H1 (cell line): ENCODE results near the gene FBLN2. TPM values are rescaled to one million over a fixed set of nuclear protein-coding genes. Genes with fewer than 3 reads are reported as not detected.

Experiments used
- CTCF ChIA-PET: fragments of 300-600 bp; sonication (Branson Sonifier 250); formaldehyde crosslinking; loops from one replicate; lab custom pipeline; 2021; ENCODE audit not compliant: partially characterized antibody; lab: Charles Lee
- POLR2A ChIA-PET: fragments of 300-600 bp; sonication (Branson Sonifier 250); formaldehyde crosslinking; loops from one replicate; lab custom pipeline; 2021; ENCODE audit warnings: inconsistent platforms; ENCODE audit not compliant: partially characterized antibody; lab: Charles Lee
- DNase-seq, 2 experiments: peaks; one replicate each; pipeline versions ENCODE4 v3.0.0 to v3.0.0-alpha.2; 2010 to 2022; ENCODE audit warnings: low spot score in 2 of 2, low read depth in 1 of 2, mixed read lengths in 1 of 2
- FAIRE-seq: peaks from 2 replicates; lab custom pipeline; 2011; peaks lifted over from hg19 to GRCh38; lab: Jason Lieb, UNC
- H2AFZ ChIP-seq: 2 replicates; pipeline ENCODE4 v1.8.1; 2012; ENCODE audit warnings: low read length, inconsistent platforms
- H2AK5ac ChIP-seq: 2 replicates; pipeline ENCODE4 v1.6.1; 2013; ENCODE audit warnings: low read depth, low read length
- H2BK120ac ChIP-seq: replicated peaks from 2 replicates; pipeline ENCODE3; 2013; ENCODE audit warnings: low read depth, low read length, inconsistent platforms
- H2BK12ac ChIP-seq: 2 replicates; pipeline ENCODE4 v1.6.1; 2013; ENCODE audit warnings: low read depth, low read length
- H2BK15ac ChIP-seq: 2 replicates; pipeline ENCODE4 v1.6.1; 2013; ENCODE audit warnings: low read length
- H2BK20ac ChIP-seq: 2 replicates; pipeline ENCODE4 v1.6.1; 2013; ENCODE audit warnings: low read length
- H2BK5ac ChIP-seq: 2 replicates; pipeline ENCODE4 v1.6.1; 2013; ENCODE audit warnings: low read depth, low read length
- H3K14ac ChIP-seq: 2 replicates; pipeline ENCODE4 v1.6.1; 2013; ENCODE audit warnings: inconsistent platforms; ENCODE audit not compliant: insufficient read length
- H3K18ac ChIP-seq: 2 replicates; pipeline ENCODE4 v1.6.1; 2013; ENCODE audit warnings: low read length; ENCODE audit errors: extremely low read depth
- H3K23ac ChIP-seq: 2 replicates; pipeline ENCODE4 v1.6.1; 2013; ENCODE audit warnings: inconsistent platforms; ENCODE audit not compliant: insufficient read length
- H3K23me2 ChIP-seq: 2 replicates; pipeline ENCODE4 v1.6.1; 2013; ENCODE audit warnings: low read depth, low read length
- H3K27ac ChIP-seq: 2 replicates; pipeline ENCODE4 v1.6.1; 2011; ENCODE audit warnings: low read depth, low read length, inconsistent platforms
- H3K27me3 ChIP-seq, 4 experiments: replicated peaks in 1 of 4; 1 replicate in 1 of 4; 2 replicates in 3 of 4; pipeline versions ENCODE4 v1.6.1 to v1.8.1; 2011 to 2013; ENCODE audit warnings: low read length in 3 of 4, mild to moderate bottlenecking in 3 of 4, inconsistent platforms in 2 of 4, mixed read lengths in 2 of 4, moderate library complexity in 1 of 4; ENCODE audit not compliant: control insufficient read depth in 3 of 4, insufficient read depth in 3 of 4; ENCODE audit errors: extremely low read depth in 1 of 4
- H3K36me3 ChIP-seq, 4 experiments: 2 replicates each; pipeline versions ENCODE4 v1.6.1 to v1.8.1; 2011 to 2013; ENCODE audit warnings: mild to moderate bottlenecking in 4 of 4, low read length in 3 of 4, moderate library complexity in 2 of 4, control low read depth in 1 of 4, inconsistent platforms in 1 of 4; ENCODE audit not compliant: insufficient read depth in 4 of 4, control insufficient read depth in 2 of 4
- H3K4ac ChIP-seq: replicated peaks from 2 replicates; pipeline ENCODE3; 2013; ENCODE audit warnings: low read length, low read depth, mixed read lengths, inconsistent platforms; ENCODE audit not compliant: insufficient read length
- H3K4me1 ChIP-seq, 4 experiments: replicated peaks in 1 of 4; 1 replicate in 1 of 4; 2 replicates in 3 of 4; pipeline versions ENCODE4 v1.6.1 to v1.8.1; 2011 to 2013; ENCODE audit warnings: low read length in 3 of 4, inconsistent platforms in 2 of 4, mixed read lengths in 1 of 4; ENCODE audit not compliant: insufficient read depth in 4 of 4, control insufficient read depth in 3 of 4
- H3K4me2 ChIP-seq, 2 experiments: 2 replicates each; pipeline versions ENCODE4 v1.6.1 to v1.8.1; 2011 to 2013; ENCODE audit warnings: low read depth in 2 of 2, low read length in 2 of 2, control low read depth in 1 of 2, inconsistent platforms in 1 of 2, mild to moderate bottlenecking in 1 of 2; ENCODE audit not compliant: insufficient read depth in 1 of 2
- H3K4me3 ChIP-seq, 4 experiments: fragments of 200-600, 300-600 bp in 1 of 4; sonication (generic), shearing (Covaris generic), sonication (Bioruptor Twin) in 1 of 4; 2 replicates each; pipeline versions ENCODE4 v1.5.1 to v1.8.1; 2011 to 2016; ENCODE audit warnings: low read length in 4 of 4, low read depth in 3 of 4, control low read depth in 2 of 4, inconsistent platforms in 2 of 4, mild to moderate bottlenecking in 2 of 4, mixed read lengths in 1 of 4, moderate library complexity in 1 of 4; ENCODE audit not compliant: insufficient read depth in 2 of 4; ENCODE audit errors: extremely low read depth in 1 of 4
- H3K56ac ChIP-seq: replicated peaks from 2 replicates; pipeline ENCODE3; 2013; ENCODE audit warnings: low read depth, mild to moderate bottlenecking, mixed read lengths, low read length, inconsistent platforms; ENCODE audit not compliant: insufficient read length
- H3K79me1 ChIP-seq: 2 replicates; pipeline ENCODE4 v1.6.1; 2013; ENCODE audit warnings: low read depth, low read length, control low read depth
- H3K79me2 ChIP-seq, 2 experiments: 2 replicates each; pipeline versions ENCODE4 v1.6.1 to v1.8.1; 2012 to 2013; ENCODE audit warnings: low read length in 2 of 2, mild to moderate bottlenecking in 2 of 2, inconsistent platforms in 1 of 2; ENCODE audit not compliant: insufficient read depth in 2 of 2, control insufficient read depth in 1 of 2
- H3K9ac ChIP-seq, 4 experiments: replicated peaks in 1 of 4; 1 replicate in 1 of 4; 2 replicates in 3 of 4; pipeline versions ENCODE4 v1.6.1 to v1.8.1; 2011 to 2013; ENCODE audit warnings: low read depth in 3 of 4, low read length in 3 of 4, control low read depth in 2 of 4, mild to moderate bottlenecking in 2 of 4, moderate library complexity in 2 of 4, inconsistent platforms in 1 of 4; ENCODE audit errors: extremely low read depth in 1 of 4
- H3K9me3 ChIP-seq, 2 experiments: 2 replicates each; pipeline versions ENCODE4 v1.6.1 to v1.8.1; 2012 to 2013; ENCODE audit warnings: mild to moderate bottlenecking in 2 of 2, moderate library complexity in 2 of 2, control low read depth in 1 of 2, inconsistent platforms in 1 of 2, low read depth in 1 of 2, low read length in 1 of 2, mixed read lengths in 1 of 2; ENCODE audit not compliant: insufficient read depth in 2 of 2
- H4K20me1 ChIP-seq, 2 experiments: replicated peaks in 1 of 2; 2 replicates each; pipeline versions ENCODE3 to v1.8.1; 2011 to 2013; ENCODE audit warnings: inconsistent platforms in 2 of 2, low read length in 2 of 2, mild to moderate bottlenecking in 1 of 2; ENCODE audit not compliant: insufficient read depth in 2 of 2, control insufficient read depth in 1 of 2
- H4K5ac ChIP-seq: 2 replicates; pipeline ENCODE4 v1.6.1; 2013; ENCODE audit warnings: low read length, low read depth, mixed read lengths, inconsistent platforms; ENCODE audit not compliant: insufficient read length
- H4K8ac ChIP-seq: 2 replicates; pipeline ENCODE4 v1.8.0; 2013; ENCODE audit warnings: mild to moderate bottlenecking, moderate library complexity, low read length, inconsistent platforms; ENCODE audit not compliant: insufficient read depth; ENCODE audit errors: extremely low read depth
- H4K91ac ChIP-seq: replicated peaks from 2 replicates; pipeline ENCODE3; 2013; ENCODE audit warnings: low read length, mixed read lengths, inconsistent platforms; ENCODE audit not compliant: insufficient read length
- ASH2L ChIP-seq: fragments of 200-600, 300-600 bp; sonication (generic); IDR thresholded peaks from one replicate; pipeline ENCODE4 v1.7.1; 2017; ENCODE audit warnings: low read length
- BCL11A ChIP-seq, 2 experiments: IDR thresholded peaks; one replicate each; pipeline ENCODE4 v1.6.1; 2011; ENCODE audit warnings: low read depth in 2 of 2, low read length in 2 of 2, mild to moderate bottlenecking in 2 of 2
- EGR1 ChIP-seq: IDR thresholded peaks from 2 replicates; pipeline ENCODE4 v1.6.1; 2011; ENCODE audit warnings: low read depth, low read length, borderline replicate concordance
- GABPA ChIP-seq: IDR thresholded peaks from 2 replicates; pipeline ENCODE4 v1.6.1; 2011; ENCODE audit warnings: mild to moderate bottlenecking, low read length, moderate library complexity, borderline replicate concordance; ENCODE audit not compliant: insufficient read depth
- HDAC2 ChIP-seq, 2 experiments: fragments of 300-600 bp in 1 of 2; sonication (generic) in 1 of 2; IDR thresholded peaks; 2 replicates each; pipeline ENCODE4 v1.6.1; 2011 to 2012; ENCODE audit warnings: low read depth in 2 of 2, low read length in 2 of 2, mild to moderate bottlenecking in 2 of 2, moderate library complexity in 2 of 2, borderline replicate concordance in 1 of 2, inconsistent platforms in 1 of 2
- JUND ChIP-seq: IDR thresholded peaks from 2 replicates; pipeline ENCODE4 v1.6.1; 2011; ENCODE audit warnings: mild to moderate bottlenecking, improper control_type of control experiment, low read length
- KDM4A ChIP-seq: IDR thresholded peaks from one replicate; pipeline ENCODE4 v1.7.1; 2012; ENCODE audit warnings: low read depth, mild to moderate bottlenecking, moderate library complexity, low read length, inconsistent platforms; ENCODE audit not compliant: severe bottlenecking
- MAX ChIP-seq: IDR thresholded peaks from 2 replicates; pipeline ENCODE4 v1.6.1; 2012; ENCODE audit warnings: inconsistent platforms
- RXRA ChIP-seq: IDR thresholded peaks from 2 replicates; pipeline ENCODE4 v1.6.1; 2011; ENCODE audit warnings: low read depth, mild to moderate bottlenecking, low read length, moderate library complexity; ENCODE audit not compliant: insufficient read depth
- SP1 ChIP-seq: IDR thresholded peaks from 2 replicates; pipeline ENCODE4 v1.6.1; 2011; ENCODE audit warnings: low read depth, low read length
- SP4 ChIP-seq: IDR thresholded peaks from 2 replicates; pipeline ENCODE4 v1.6.1; 2012; ENCODE audit warnings: low read length, inconsistent platforms
- TAF7 ChIP-seq: optimal IDR thresholded peaks from 2 replicates; pipeline ENCODE3; 2011; ENCODE audit warnings: low read depth, mild to moderate bottlenecking, inconsistent platforms, low read length, moderate library complexity, borderline replicate concordance
- TBP ChIP-seq: IDR thresholded peaks from 2 replicates; pipeline ENCODE4 v1.6.1; 2011; ENCODE audit warnings: low read depth, low read length, improper control_type of control experiment
- WGBS, 2 experiments: shearing (Covaris generic) in 1 of 2; methylation state at CpG; one replicate each; pipeline versions ENCODE4 v1.1.6 to v1.1.7; 2013 to 2015; ENCODE audit warnings: low lambda C conversion rate in 2 of 2, mixed read lengths in 2 of 2, inconsistent platforms in 1 of 2, low coverage in 1 of 2, missing lambda C conversion rate in 1 of 2; ENCODE audit not compliant: insufficient replicate concordance in 2 of 2, insufficient coverage in 1 of 2, insufficient read length in 1 of 2; ENCODE audit errors: extremely low coverage in 1 of 2, missing lambda C conversion rate in 1 of 2; 5-methylcytosine and 5-hydroxymethylcytosine counted together
- polyA plus RNA-seq, 7 experiments: library from polyadenylated mRNA; depleted of rRNA in 3 of 7; stranded (reverse) in 5 of 7; unstranded in 2 of 7; fragments of >200 nt in 5 of 7; fragments of 200-250 nt in 2 of 7; gene quantifications; 1 replicate in 5 of 7; 2 replicates in 1 of 7; 4 replicates in 1 of 7; pipeline versions ENCODE4 v1.2.1 to v1.2.3, GENCODE V29; 2011 to 2013; ENCODE audit warnings: missing spikeins in 2 of 7, mixed read lengths in 2 of 7
- total RNA-seq: library from RNA; stranded (reverse); fragmentation: NEBNext Ultra II Directional; extraction: Animal tissue kit (Norgen Biotek cat#: 25700); gene quantifications from 2 replicates; pipeline ENCODE4 v1.2.1, GENCODE V29; 2021

FBLN2 gene
- total and polyA plus RNA-seq, 2 of the 8 experiments (the other 6 are each of a cell fraction or from before 2014, with no cell fraction given) = 17.4 to 24.2 TPM

- Histone ChIP-seq H2BK5ac (no peak overlapping the region), H4K91ac (no peak overlapping the region), H3K4me3 (no peak overlapping the region), H3K56ac (no peak overlapping the region), H4K5ac (no peak overlapping the region), H3K9ac (no peak overlapping the region), H3K23ac (no peak overlapping the region), H3K9me3 (no peaks in the 10 kb centered on the region), H3K79me1 (no peaks in the 10 kb centered on the region), H2AK5ac (no peak overlapping the region), H2AFZ (no peak overlapping the region), H4K8ac (no peak overlapping the region), H3K4me2 (no peak overlapping the region), H3K36me3 (no peaks in the 10 kb centered on the region), H3K23me2 (peaks cover 9% of the 10 kb centered on the region; the same call in 1 of the 2 replicates), H2BK15ac (no peak overlapping the region), H3K18ac (no peak overlapping the region), H3K27me3 (no peaks in the 10 kb centered on the region), H2BK12ac (no peak overlapping the region), H4K20me1 (peaks cover 0 to 5% of the 10 kb centered on the region in 2 experiments), H3K4me1 (peaks cover 0 to 7% (median 3%) of the 10 kb centered on the region in 4 experiments; a peak in 3 of 7 replicates), H3K79me2 (no peaks in the 10 kb centered on the region), H2BK120ac (no peak overlapping the region), H3K4ac (no peak overlapping the region), H3K27ac (no peak overlapping the region), H2BK20ac (no peak overlapping the region), H3K14ac (no peak overlapping the region)
- ChIA-PET POLR2A (no interaction called here), CTCF (interaction anchor here (0.6 to 4.2 kb wide), 13 partner anchors 9 to 429 kb away, joined by 3 to 28 read pairs (median 4); no protein-coding TSS in a partner anchor)
- 90% methylated on average over 11 of the region's 12 CpGs; no CpG with 5 or more reads in 1 of the 2 experiments for WGBS, 2 experiments
- no peak for FAIRE-seq
- DNase-seq = no peak
- no peak for TF ChIP-seq SP4
- no peak for TF ChIP-seq BCL11A (IDR thresholded peaks at IDR 0.05; ENCODE audit: low read depth in 2 of 2, low read length in 2 of 2)
- no peak for TF ChIP-seq TBP
- TF ChIP-seq HDAC2 (IDR thresholded peaks at IDR 0.05; ENCODE audit: borderline replicate concordance in 1 of 2, low read depth in 2 of 2, low read length in 2 of 2) = no peak
- TF ChIP-seq SP1 = no peak
- TF ChIP-seq ASH2L = no peak
- TF ChIP-seq EGR1 = no peak
- TF ChIP-seq TAF7 = no peak
- TF ChIP-seq MAX = no peak
- TF ChIP-seq GABPA = no peak
- TF ChIP-seq RXRA = no peak
- TF ChIP-seq JUND = no peak
- TF ChIP-seq KDM4A = no peak
Observed at GRCh38 chr3:13620776-13621365, 71.9 kb downstream of the FBLN2 start.
